OCI-M1 (cell line): ENCODE results near the gene MOB3B.

Experiments used
- DNase-seq: peaks from one replicate; lab custom pipeline; 2025; lab: John Stamatoyannopoulos, UW

MOB3B gene

DNA sequence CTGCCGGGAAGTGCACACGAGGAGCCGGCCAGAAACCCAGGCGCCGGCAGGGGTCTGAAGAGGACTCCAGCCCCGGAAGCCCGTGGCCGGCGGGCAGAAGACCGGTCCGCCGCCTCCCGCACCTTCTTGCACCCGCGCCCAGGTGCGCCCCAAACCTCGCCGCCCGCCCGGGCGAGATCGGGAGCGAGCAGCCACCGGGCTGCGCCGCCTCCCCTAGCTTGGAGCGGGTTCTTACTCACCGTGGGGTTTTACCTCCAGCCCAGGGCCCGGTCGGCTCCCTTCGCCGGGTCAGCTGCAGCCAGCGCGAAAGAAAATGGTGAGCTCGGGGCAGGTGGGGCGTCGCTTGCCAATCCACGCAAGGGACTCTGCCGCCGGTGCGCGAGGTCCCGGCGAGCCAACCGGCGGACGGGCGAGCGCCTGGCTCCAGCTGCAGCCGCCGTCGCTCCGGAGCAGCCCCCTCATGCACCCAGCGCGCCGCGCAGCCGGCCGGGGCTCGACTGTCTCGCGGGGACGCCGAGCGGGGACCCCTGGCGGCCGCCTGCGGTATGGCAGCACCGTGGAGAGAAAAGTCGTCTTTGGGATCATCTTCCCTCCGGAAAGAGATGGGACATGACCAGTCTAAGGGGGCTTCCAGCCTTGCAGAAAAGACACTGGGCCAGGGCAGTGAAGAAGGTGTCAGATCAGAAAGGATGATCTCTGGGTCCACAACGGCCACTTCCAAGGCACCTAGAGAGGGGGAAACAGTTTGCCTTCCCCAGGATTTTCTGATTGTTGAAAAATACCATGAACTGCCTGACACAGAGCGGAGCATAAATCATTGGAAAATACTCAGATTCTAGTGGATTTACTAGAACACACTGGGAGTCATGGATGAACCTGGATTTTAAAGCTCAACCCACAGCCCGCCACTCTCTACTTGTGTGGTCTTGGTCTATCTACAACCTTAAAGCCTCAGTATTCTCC is at the start of gene MOB3B:
Gene MOB3B (minus strand): TSS at position 499 of the 963 bp plus-strand sequence. CDS start 74,264 bp downstream, outside the sequence.
- peak; percentile 82 for DNase-seq

- DNase-seq: peak; percentile 99
These were observed 44.3 kb upstream of the MOB3B start for GRCh38 chr9:27573634-27574590.

- peak; percentile 94 for DNase-seq
These were observed 43.5 kb upstream of the MOB3B start, which contains the start of gene C9orf72 for GRCh38 chr9:27572918-27573633. Gene C9orf72 (minus strand): TSS chr9:27573481. CDS start chr9:27567120, 6,361 bp downstream.

DNA sequence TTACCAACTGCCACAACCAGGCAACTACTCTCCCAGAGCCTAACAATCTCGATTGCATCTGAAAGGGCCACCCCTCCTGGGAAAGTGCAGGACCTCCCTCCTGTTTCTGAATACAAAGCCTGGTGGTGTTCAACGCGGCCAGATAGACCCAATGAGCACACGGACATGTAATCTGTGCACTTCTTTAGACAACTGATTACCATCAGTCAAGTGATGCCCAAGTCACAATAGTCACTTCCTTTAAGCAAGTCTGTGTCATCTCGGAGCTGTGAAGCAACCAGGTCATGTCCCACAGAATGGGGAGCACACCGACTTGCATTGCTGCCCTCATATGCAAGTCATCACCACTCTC is 42.9 kb upstream of the MOB3B start:
- DNase-seq: peak; percentile 69

DNA sequence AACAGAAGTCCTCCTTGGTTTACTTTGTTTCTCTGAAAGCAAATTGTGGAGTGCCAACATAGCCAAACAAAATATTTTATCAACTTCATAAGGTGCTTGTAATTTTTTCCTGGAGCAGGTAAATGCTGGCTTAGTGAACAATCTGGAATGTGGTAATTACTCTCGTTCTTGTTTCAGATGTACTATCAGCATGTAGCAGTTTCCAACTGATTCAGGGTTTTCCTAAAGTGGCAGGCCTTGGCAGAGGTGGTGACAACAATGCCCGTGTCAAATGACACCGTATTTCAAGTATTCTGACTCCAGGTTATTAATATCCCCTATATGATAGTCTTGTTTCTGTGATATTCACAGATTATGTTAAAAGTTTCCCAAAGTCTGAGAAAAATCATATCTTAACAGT is 42.4 kb upstream of the MOB3B start:
- DNase-seq: no peak

DNA sequence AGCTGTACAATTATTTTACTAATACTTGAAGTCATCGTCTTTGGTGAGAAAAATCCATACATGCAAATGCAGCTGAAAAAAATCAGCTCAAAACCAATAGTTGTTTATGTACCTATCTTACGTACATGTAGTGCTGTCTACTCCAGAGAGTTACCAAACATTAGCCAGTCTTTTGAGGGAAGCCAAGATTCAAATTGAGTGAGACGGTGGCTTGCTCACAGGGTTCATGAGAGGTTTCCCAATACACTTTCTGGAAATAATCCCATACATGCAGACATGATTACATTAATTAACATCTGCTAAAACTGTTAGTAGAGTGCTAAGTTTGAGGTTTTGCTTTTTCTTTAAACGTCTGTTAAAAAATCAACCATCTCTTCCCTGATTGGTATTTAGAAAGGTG is 41.4 kb upstream of the MOB3B start:
- DNase-seq: no peak

DNA sequence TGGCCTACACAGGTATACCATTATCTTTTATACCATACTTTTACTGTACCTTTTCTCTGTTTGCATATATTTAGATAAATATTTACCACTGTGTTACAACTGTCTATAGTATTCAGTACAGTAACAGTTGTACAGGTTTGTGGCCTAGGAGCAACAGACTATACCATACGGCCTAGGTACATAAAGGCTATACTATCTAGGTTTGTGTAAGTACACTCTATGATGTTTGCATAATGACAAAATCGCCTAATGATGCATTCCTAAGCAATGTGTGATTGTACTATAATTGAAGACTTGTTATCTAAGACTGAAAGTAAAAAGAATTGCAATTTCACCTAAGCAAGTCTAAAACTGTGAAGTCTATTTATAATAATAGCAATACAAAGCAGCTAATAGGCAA is 39.8 kb upstream of the MOB3B start:
- no peak for DNase-seq

DNA sequence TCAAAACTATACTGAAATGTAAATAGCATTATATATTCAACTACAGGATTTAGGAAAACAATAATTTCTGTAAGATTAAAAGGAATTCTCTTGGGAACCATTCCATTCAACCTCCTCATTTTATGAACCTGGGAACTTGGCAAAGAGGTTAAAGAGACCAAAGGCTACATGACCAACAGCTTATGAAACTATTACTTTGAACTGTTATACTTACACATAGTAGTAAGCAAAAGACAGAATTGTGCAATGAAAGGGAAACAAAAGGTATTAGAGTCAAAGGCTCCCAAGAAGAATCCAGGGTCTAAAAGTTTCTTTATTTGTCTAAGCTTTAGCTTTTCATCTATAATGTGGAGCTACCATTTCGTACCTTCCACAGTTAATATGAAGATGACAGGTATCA is 36.5 kb upstream of the MOB3B start:
- no peak for DNase-seq

- peak; percentile 16 for DNase-seq
These were observed 36.1 kb upstream of the MOB3B start for GRCh38 chr9:27565696-27566095.

GRCh38 chr9:27564670-27565069 is 35.1 kb upstream of the MOB3B start:
- no peak for DNase-seq

DNA sequence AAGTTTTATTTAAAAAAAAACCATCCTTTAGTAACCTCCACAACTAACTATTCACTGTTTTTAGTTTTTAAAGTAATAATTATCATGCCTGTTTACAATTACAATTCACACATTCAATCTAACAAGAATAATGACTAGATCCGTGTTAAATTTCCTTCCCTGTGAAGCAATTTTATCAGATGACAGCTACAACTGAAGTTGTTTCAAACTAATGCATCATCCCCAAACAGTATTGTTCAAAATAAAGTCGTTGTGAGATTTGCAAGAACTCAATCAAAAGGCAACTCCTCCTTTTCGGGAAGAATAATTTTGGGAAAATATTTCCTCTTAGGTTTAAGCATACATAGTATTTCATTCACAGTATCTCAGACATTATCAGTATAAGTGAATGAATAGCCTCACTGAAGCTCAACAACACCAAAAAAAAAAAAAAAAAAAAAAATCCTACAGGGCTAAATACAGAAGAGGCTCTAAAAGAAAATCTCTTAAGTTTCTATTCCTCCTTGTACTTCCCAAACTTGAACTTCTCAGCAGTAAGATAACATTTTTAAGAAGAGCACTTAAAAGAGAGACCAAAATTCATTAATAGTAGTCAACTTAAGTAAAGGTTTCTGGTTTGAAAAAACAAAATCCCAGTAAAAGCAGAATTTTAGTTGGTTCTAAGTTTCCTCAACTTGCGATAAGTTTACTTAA is 34.3 kb upstream of the MOB3B start:
- no peak for DNase-seq

DNA sequence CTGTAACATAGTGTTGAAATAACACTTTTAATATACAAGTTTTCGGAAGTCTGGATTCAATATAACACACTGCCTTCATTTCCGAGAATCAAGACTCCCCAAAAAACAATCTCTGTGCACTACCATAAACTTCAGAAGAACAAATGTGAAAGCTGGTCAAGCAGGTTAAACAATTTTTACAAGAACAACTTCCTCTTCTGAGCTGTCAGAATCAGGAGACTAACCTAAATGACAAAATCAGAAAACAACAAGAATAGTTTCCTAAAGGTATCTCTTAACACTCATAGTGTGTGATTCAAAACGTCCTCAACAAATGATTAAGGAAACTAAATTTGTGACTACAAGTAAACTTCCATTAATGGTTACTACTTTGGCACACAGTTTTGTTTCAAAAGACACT is 32.1 kb upstream of the MOB3B start:
- DNase-seq: no peak

GRCh38 chr9:27560457-27560856 is 30.8 kb upstream of the MOB3B start:
- no peak for DNase-seq

GRCh38 chr9:27558307-27558706 is 28.7 kb upstream of the MOB3B start:
- DNase-seq: no peak

GRCh38 chr9:27556470-27556869 is 26.9 kb upstream of the MOB3B start:
- DNase-seq: no peak

- DNase-seq: no peak
These were observed 25.1 kb upstream of the MOB3B start for GRCh38 chr9:27554712-27555111.

GRCh38 chr9:27549196-27549755 is 19.7 kb upstream of the MOB3B start:
- DNase-seq: no peak

GRCh38 chr9:27548055-27548741 is 18.6 kb upstream of the MOB3B start:
- DNase-seq: peak; percentile 69

DNA sequence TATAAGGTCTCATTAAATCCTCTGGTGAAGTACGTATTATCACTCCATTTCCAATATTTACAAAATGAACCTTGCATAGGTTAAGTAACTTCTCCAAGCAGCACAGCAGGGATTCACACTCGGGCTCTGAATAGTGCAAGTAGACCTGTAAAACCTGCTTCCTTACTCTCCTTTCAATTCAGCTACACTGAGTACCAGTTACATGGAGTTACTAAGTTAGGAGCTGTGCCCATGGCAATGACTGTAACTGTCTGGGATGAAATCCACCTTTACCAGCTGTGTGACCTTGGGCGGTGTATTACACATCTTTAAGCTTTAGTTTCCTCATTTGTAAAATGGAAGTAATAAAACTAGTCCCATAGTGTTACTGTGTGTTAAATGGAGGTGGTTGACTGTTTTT is 15.9 kb upstream of the MOB3B start:
- no peak for DNase-seq

DNA sequence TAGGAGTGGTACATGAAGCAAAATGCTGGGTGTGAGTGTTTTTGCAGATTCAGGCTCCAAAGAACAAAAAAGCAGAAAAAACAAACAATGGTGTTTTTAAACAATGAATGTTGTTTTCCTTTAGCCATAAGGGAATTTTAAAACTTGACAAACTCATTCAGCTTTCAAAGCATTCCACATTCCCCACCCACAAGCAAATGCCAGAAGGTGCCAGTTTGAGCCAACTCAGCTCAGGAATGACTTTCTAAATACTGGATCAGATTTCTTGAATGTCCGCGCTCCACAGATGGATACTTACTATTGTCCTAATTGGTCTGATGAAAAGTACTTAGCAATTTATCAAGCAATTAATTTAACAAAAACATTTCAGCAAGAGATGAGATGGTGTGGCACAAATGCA is 12.9 kb upstream of the MOB3B start:
- no peak for DNase-seq
